Activated naive CD4-positive, alpha-beta T cell treated with anti-CD3 and anti-CD28 coated beads, Interleukin-2, amount 50 U/mL, for 72 hours (primary cell): ENCODE data around the gene BACH2. TPM values are rescaled to one million over a fixed set of nuclear protein-coding genes. Genes with fewer than 3 reads are reported as not detected.

ENCODE experiments used
- ATAC-seq, 2 donors: fragments of 150-1000 bp; cut with Tn5 transposase; 2 replicates each; pipeline ENCODE4 v1.10.0; 2021; ENCODE audit warnings: mild to moderate bottlenecking in 2 of 2, moderate library complexity in 2 of 2
- DNase-seq, 2 donors: peaks; one replicate each; pipeline ENCODE4 v3.0.0; 2021 to 2022; ENCODE audit warnings: low spot score in 2 of 2
- H3K27ac Mint-ChIP-seq, 2 donors: one replicate each; pipeline ENCODE4 v1.8.0; 2022; ENCODE audit warnings: mild to moderate bottlenecking in 2 of 2, mixed read lengths in 2 of 2
- H3K36me3 Mint-ChIP-seq, 2 donors: one replicate each; pipeline ENCODE4 v1.8.0; 2022; ENCODE audit warnings: mixed read lengths in 2 of 2
- H3K9me3 Mint-ChIP-seq, 2 donors: one replicate each; pipeline ENCODE4 v1.8.0; 2022; ENCODE audit warnings: mixed read lengths in 2 of 2
- total RNA-seq, 2 donors: library from RNA; stranded (reverse); gene quantifications; one replicate each; pipeline ENCODE4 v1.2.3, GENCODE V29; 2022

BACH2 gene
- total RNA-seq, 2 donors from 2014 or later = 48.7 to 90.8 TPM

GRCh38 chr6:89944181-89944755 is 352.4 kb downstream of the BACH2 start:
- Mint-ChIP-seq H3K27ac (peak overlapping the region; percentile 64 to 90), H3K36me3 (peaks cover 31 to 48% of the 10 kb centered on the region in 2 donors), H3K9me3 (no peaks in the 10 kb centered on the region)
- ATAC-seq (no peak), DNase-seq (no peak)

- Mint-ChIP-seq H3K27ac (peak overlapping the region in 1 of 2 donors; percentile 64), H3K9me3 (no peaks in the 10 kb centered on the region), H3K36me3 (peaks cover 27 to 58% of the 10 kb centered on the region in 2 donors)
- DNase-seq (no peak), ATAC-seq (no peak)
These were observed 354.0 kb downstream of the BACH2 start for GRCh38 chr6:89942601-89943000.

GRCh38 chr6:89941763-89942497 is 354.7 kb downstream of the BACH2 start:
- ATAC-seq = no peak
- H3K27ac Mint-ChIP-seq = peak overlapping the region; percentile 30 to 64
- no peak for DNase-seq
- peaks cover 24 to 53% of the 10 kb centered on the region in 2 donors for H3K36me3 Mint-ChIP-seq
- no peaks in the 10 kb centered on the region for H3K9me3 Mint-ChIP-seq

- Mint-ChIP-seq H3K27ac (peak overlapping the region; percentile 64 to 72), H3K36me3 (peaks cover 21 to 46% of the 10 kb centered on the region in 2 donors), H3K9me3 (no peaks in the 10 kb centered on the region)
- ATAC-seq (peak in 1 of 2 donors; percentile 12), DNase-seq (no peak)
These were observed 355.4 kb downstream of the BACH2 start for GRCh38 chr6:89941031-89941762.

- DNase-seq (peak in 1 of 2 donors; percentile 59), ATAC-seq (peak; percentile 70 to 77)
- Mint-ChIP-seq H3K9me3 (no peaks in the 10 kb centered on the region), H3K36me3 (peaks cover 29 to 41% of the 10 kb centered on the region in 2 donors), H3K27ac (peak overlapping the region in 1 of 2 donors; percentile 72)
These were observed 356.2 kb downstream of the BACH2 start for GRCh38 chr6:89940225-89941027.

- ATAC-seq (peak; percentile 46 to 47), DNase-seq (no peak)
- Mint-ChIP-seq H3K9me3 (no peaks in the 10 kb centered on the region), H3K36me3 (peaks cover 26 to 31% of the 10 kb centered on the region in 2 donors), H3K27ac (peak overlapping the region; percentile 44 to 56)
These were observed 357.5 kb downstream of the BACH2 start for GRCh38 chr6:89939144-89939543.

- H3K27ac Mint-ChIP-seq = peak overlapping the region in 1 of 2 donors; percentile 23
These were observed 358.6 kb downstream of the BACH2 start for GRCh38 chr6:89938014-89938413.

GRCh38 chr6:89936177-89936576 is 360.5 kb downstream of the BACH2 start:
- peak overlapping the region; percentile 37 to 48 for H3K27ac Mint-ChIP-seq
- no peaks in the 10 kb centered on the region for H3K9me3 Mint-ChIP-seq
- ATAC-seq = no peak

More at GRCh38 chr6:89938014-89938413, 358.6 kb downstream of the BACH2 start:
- Mint-ChIP-seq H3K36me3 (peaks cover 25 to 32% of the 10 kb centered on the region in 2 donors), H3K9me3 (no peaks in the 10 kb centered on the region)
- no peak for DNase-seq
- no peak for ATAC-seq

GRCh38 chr6:89934685-89935366 is 361.8 kb downstream of the BACH2 start:
- Mint-ChIP-seq H3K36me3 (peaks cover 37 to 38% of the 10 kb centered on the region in 2 donors), H3K9me3 (no peaks in the 10 kb centered on the region), H3K27ac (peak overlapping the region; percentile 48 to 75)
- DNase-seq = no peak
- no peak for ATAC-seq

More at GRCh38 chr6:89936177-89936576, 360.5 kb downstream of the BACH2 start:
- DNase-seq = no peak
- peaks cover 28 to 41% of the 10 kb centered on the region in 2 donors for H3K36me3 Mint-ChIP-seq

GRCh38 chr6:89932245-89932802 is 364.3 kb downstream of the BACH2 start:
- DNase-seq (no peak), ATAC-seq (no peak)
- H3K27ac Mint-ChIP-seq = peak overlapping the region in 1 of 2 donors; percentile 13
- H3K36me3 Mint-ChIP-seq = peaks cover 46 to 57% of the 10 kb centered on the region in 2 donors
- H3K9me3 Mint-ChIP-seq = no peaks in the 10 kb centered on the region

GRCh38 chr6:89930789-89931188 is 365.9 kb downstream of the BACH2 start:
- no peak overlapping the region for H3K27ac Mint-ChIP-seq
- peaks cover 46 to 56% of the 10 kb centered on the region in 2 donors for H3K36me3 Mint-ChIP-seq
- peaks cover 0 to 2% of the 10 kb centered on the region in 2 donors for H3K9me3 Mint-ChIP-seq
- no peak for DNase-seq
- no peak for ATAC-seq

GRCh38 chr6:89928604-89929003 is 368.0 kb downstream of the BACH2 start:
- Mint-ChIP-seq H3K27ac (peak overlapping the region; percentile 47 to 59), H3K36me3 (peaks cover 45 to 47% of the 10 kb centered on the region in 2 donors), H3K9me3 (peaks cover 0 to 7% of the 10 kb centered on the region in 2 donors)
- DNase-seq = no peak
- peak; percentile 58 to 70 for ATAC-seq

- Mint-ChIP-seq H3K27ac (peak overlapping the region; percentile 47 to 59), H3K36me3 (peaks cover 39 to 42% of the 10 kb centered on the region in 2 donors), H3K9me3 (peaks cover 0 to 7% of the 10 kb centered on the region in 2 donors)
- ATAC-seq (no peak), DNase-seq (no peak)
These were observed 368.7 kb downstream of the BACH2 start for GRCh38 chr6:89927791-89928550.

GRCh38 chr6:89927264-89927663 is 369.4 kb downstream of the BACH2 start:
- Mint-ChIP-seq H3K9me3 (peaks cover 0 to 7% of the 10 kb centered on the region in 2 donors), H3K27ac (no peak overlapping the region), H3K36me3 (peaks cover 36 to 41% of the 10 kb centered on the region in 2 donors)
- ATAC-seq (no peak), DNase-seq (no peak)

GRCh38 chr6:89925826-89926225 is 370.8 kb downstream of the BACH2 start:
- peak; percentile 16 to 57 for ATAC-seq
- Mint-ChIP-seq H3K36me3 (peaks cover 29 to 30% of the 10 kb centered on the region in 2 donors), H3K27ac (no peak overlapping the region)

More at GRCh38 chr6:89925826-89926225, 370.8 kb downstream of the BACH2 start:
- no peak for DNase-seq
- H3K9me3 Mint-ChIP-seq = peaks cover 0 to 7% of the 10 kb centered on the region in 2 donors
